UCSD-AML1 (cell line): Measurements from ENCODE around the gene LRRN3.
"Not testable (repeated sequence)": the region's sequence is repeated elsewhere in the genome, so short reads cannot be mapped to it uniquely, and the experiment has no call there.

Source experiments
- DNase-seq: peaks from one replicate; lab custom pipeline; 2025; ENCODE audit not compliant: unreplicated experiment; lab: John Stamatoyannopoulos, UW

LRRN3 gene

GRCh38 chr7:111090846-111091245 lies at the start of gene LRRN3:
Gene LRRN3, plus strand, starts transcription at chr7:111091127. Its CDS starts 31,646 bp downstream, at chr7:111122773.
- DNase-seq: no peak

GRCh38 chr7:111041577-111041976 lies 49.4 kb upstream of the LRRN3 start:
- DNase-seq: no peak

- no peak for DNase-seq
Observed at GRCh38 chr7:111042842-111043241, 48.1 kb upstream of the LRRN3 start.

- DNase-seq: no peak
Observed at GRCh38 chr7:111043561-111043960, 47.4 kb upstream of the LRRN3 start.

GRCh38 chr7:111045449-111045848 lies 45.5 kb upstream of the LRRN3 start:
- no peak for DNase-seq

- DNase-seq: no peak
Observed at GRCh38 chr7:111047595-111047994, 43.3 kb upstream of the LRRN3 start.

GRCh38 chr7:111049971-111050680 lies 40.8 kb upstream of the LRRN3 start:
- no peak for DNase-seq

- DNase-seq: no peak
Observed at GRCh38 chr7:111050875-111051416, 40.0 kb upstream of the LRRN3 start.

GRCh38 chr7:111051832-111052231 lies 39.1 kb upstream of the LRRN3 start:
- DNase-seq: no peak

- no peak for DNase-seq
Observed at GRCh38 chr7:111053035-111053434, 37.9 kb upstream of the LRRN3 start.

- DNase-seq: no peak
Observed at GRCh38 chr7:111056371-111056770, 34.6 kb upstream of the LRRN3 start.

GRCh38 chr7:111057066-111057465 lies 33.9 kb upstream of the LRRN3 start:
- no peak for DNase-seq

- DNase-seq: no peak
Observed at GRCh38 chr7:111059833-111060232, 31.1 kb upstream of the LRRN3 start.

- no peak for DNase-seq
Observed at GRCh38 chr7:111063166-111063565, 27.8 kb upstream of the LRRN3 start.

- no peak for DNase-seq
Observed at GRCh38 chr7:111067251-111067650, 23.7 kb upstream of the LRRN3 start.

- DNase-seq: no peak
Observed at GRCh38 chr7:111067682-111068081, 23.2 kb upstream of the LRRN3 start.

- DNase-seq: no peak
Observed at GRCh38 chr7:111068618-111069017, 22.3 kb upstream of the LRRN3 start.

GRCh38 chr7:111071556-111071955 lies 19.4 kb upstream of the LRRN3 start:
- no peak for DNase-seq

- not testable (repeated sequence) for DNase-seq
Observed at GRCh38 chr7:111072658-111073057, 18.3 kb upstream of the LRRN3 start.

- DNase-seq: no peak
Observed at GRCh38 chr7:111074071-111074747, 16.7 kb upstream of the LRRN3 start.

- no peak for DNase-seq
Observed at GRCh38 chr7:111074748-111075146, 16.2 kb upstream of the LRRN3 start.

GRCh38 chr7:111075498-111075897 lies 15.4 kb upstream of the LRRN3 start:
- DNase-seq: no peak
